ENCODE measurements around the gene ACR.

The ACR gene

DNA sequence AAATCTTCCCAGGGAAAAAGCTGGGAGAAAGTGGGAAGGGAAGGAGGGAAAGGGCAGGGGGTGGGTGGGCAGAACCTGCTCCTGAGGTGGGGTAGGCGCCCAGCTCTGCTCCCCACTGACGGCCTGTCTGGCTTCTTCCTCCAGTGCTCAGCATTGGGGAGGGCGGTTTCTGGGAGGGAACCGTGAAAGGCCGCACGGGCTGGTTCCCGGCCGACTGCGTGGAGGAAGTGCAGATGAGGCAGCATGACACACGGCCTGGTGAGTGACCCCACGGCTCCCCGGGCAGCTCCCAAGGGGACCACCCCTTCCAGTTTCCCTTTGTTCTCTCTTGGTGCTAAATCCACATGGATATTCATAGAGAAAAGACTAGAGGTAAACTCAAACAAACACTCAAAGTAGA is 39.5 kb upstream of the ACR start:
- Histone ChIP-seq H3K4me1 (ENCODE audit: control insufficient read depth in 1 of 2, insufficient read depth in 1 of 2, low read depth in 1 of 2, low read length in 1 of 2) (no peaks in the 10 kb centered on the region), H3K27ac (no peak overlapping the region), H3K9me3 (no peaks in the 10 kb centered on the region), H3K27me3 (no peaks in the 10 kb centered on the region), H3K4me3 (ENCODE audit: low read depth in 1 of 2, low read length in 1 of 2) (no peak overlapping the region), H3K36me3 (no peaks in the 10 kb centered on the region)
- TF ChIP-seq CTCF (IDR thresholded peaks at IDR 0.05), result no peak

GRCh38 chr22:50699001-50699755 is 38.8 kb upstream of the ACR start:
- Histone ChIP-seq H3K27ac (no peak overlapping the region), H3K4me3 (ENCODE audit: low read depth in 1 of 2, low read length in 1 of 2) (no peak overlapping the region), H3K9me3 (no peaks in the 10 kb centered on the region), H3K36me3 (no peaks in the 10 kb centered on the region), H3K4me1 (ENCODE audit: control insufficient read depth in 1 of 2, insufficient read depth in 1 of 2, low read depth in 1 of 2, low read length in 1 of 2) (no peaks in the 10 kb centered on the region), H3K27me3 (no peaks in the 10 kb centered on the region)
- no peak for TF ChIP-seq CTCF (IDR thresholded peaks at IDR 0.05)

DNA sequence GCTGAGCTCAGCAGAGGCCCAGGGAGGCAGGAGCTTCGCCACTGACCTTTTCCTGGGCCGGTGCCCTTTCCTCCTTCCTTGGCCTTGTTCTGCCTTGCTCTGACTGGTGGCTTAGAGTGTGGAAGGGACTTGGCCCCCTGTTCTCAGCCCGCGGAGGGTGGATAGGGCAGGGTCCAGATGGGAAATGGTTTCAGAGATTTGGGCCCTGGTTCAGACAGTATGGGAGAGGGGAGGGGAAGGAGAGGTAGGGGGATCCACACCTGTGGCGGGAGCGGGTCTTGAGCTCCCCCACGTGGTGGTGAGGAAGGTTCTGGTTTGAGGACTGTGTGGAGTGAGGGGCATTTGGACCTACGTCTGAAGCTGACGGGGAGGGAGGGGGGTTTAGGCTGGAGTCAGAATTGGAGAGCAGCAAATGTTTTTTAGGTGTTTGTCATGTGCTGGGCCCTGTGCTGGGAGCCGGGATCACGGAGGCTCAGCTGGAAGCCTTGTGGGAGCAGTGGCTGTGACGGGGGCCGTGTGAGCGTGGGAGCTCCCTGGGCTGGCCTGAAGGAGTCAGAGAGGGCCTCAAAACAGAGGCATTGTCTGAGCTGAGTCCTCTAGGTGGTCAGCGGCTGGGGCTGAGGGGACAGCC is 38.1 kb upstream of the ACR start:
- H3K27me3 ChIP-seq, result no peaks in the 10 kb centered on the region
- H3K4me1 ChIP-seq (ENCODE audit: control insufficient read depth in 1 of 2, insufficient read depth in 1 of 2, low read depth in 1 of 2, low read length in 1 of 2), result no peaks in the 10 kb centered on the region
- no peak overlapping the region for H3K4me3 ChIP-seq (ENCODE audit: low read depth in 1 of 2, low read length in 1 of 2)
- no peak for TF ChIP-seq CTCF (IDR thresholded peaks at IDR 0.05)
- H3K9me3 ChIP-seq, result no peaks in the 10 kb centered on the region
- no peaks in the 10 kb centered on the region for H3K36me3 ChIP-seq
- H3K27ac ChIP-seq, result no peak overlapping the region

DNA sequence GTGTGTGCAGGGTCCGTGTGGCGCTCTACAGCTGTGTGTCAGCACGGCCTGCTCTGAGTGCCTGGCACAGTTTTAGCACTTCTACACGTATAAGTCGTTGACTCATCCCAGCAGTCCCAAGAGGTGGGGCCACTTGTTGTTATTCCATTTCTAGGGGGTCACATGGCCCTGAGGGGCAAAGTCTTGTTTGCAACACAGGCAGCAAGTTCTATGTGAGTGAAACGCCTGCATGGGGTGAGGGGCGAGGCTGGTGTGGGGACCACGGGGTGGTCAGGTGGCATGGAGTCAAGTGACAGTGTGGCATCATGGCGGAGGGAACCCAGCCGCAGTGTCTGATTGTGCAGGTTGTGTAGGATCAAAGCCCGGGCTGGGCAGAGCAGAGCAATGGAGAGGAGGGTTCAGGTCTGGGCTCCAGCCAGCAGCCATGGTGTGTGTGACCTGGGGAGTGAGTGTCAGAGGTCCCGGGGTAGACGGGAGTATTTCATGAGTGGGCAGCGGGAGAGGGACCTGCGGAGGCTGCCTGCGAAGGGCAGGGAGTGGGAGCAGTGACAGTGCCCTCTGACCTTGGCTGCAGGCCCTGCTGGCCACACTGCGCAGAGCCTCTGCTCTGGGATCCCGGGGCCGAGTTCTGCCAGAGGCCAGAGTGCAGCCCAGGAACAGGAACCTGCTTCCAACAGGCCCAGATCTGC is 37.5 kb upstream of the ACR start:
- H3K27ac ChIP-seq, result no peak overlapping the region
- no peaks in the 10 kb centered on the region for H3K4me1 ChIP-seq (ENCODE audit: control insufficient read depth in 1 of 2, insufficient read depth in 1 of 2, low read depth in 1 of 2, low read length in 1 of 2)
- TF ChIP-seq CTCF (IDR thresholded peaks at IDR 0.05), result no peak
- no peaks in the 10 kb centered on the region for H3K27me3 ChIP-seq
- no peak overlapping the region for H3K4me3 ChIP-seq (ENCODE audit: low read depth in 1 of 2, low read length in 1 of 2)
- H3K9me3 ChIP-seq, result no peaks in the 10 kb centered on the region
- H3K36me3 ChIP-seq, result no peaks in the 10 kb centered on the region

DNA sequence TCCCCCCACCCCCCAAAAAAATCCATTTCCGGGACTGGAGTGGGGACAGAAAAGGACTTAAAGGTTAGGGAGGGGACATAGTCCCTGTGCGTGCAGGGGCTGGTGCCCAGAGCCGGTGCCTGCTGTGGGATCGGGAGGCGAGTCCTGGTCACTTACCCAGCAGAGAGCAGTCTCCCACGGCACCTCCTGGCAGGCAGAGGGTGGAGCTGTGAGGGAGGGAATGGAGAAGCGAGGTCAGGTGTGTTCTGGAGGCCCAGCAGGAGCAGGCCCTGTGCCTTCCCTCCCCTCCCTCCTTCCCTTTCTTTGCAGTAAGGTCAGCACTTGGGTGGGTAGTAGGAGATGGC is 37.0 kb upstream of the ACR start:
- H3K4me3 ChIP-seq (ENCODE audit: low read depth in 1 of 2, low read length in 1 of 2), result no peak overlapping the region
- H3K27ac ChIP-seq, result no peak overlapping the region
- H3K36me3 ChIP-seq, result no peaks in the 10 kb centered on the region
- H3K4me1 ChIP-seq (ENCODE audit: control insufficient read depth in 1 of 2, insufficient read depth in 1 of 2, low read depth in 1 of 2, low read length in 1 of 2), result no peaks in the 10 kb centered on the region
- TF ChIP-seq CTCF (IDR thresholded peaks at IDR 0.05), result no peak
- no peaks in the 10 kb centered on the region for H3K27me3 ChIP-seq
- H3K9me3 ChIP-seq, result no peaks in the 10 kb centered on the region

Measured in neutrophil (primary cell).